Pancreas (tissue), 10 donors: ENCODE data around the gene TIAM1. TPM values are rescaled to one million over a fixed set of nuclear protein-coding genes. Genes with fewer than 3 reads are reported as not detected.

Experiments used
- ATAC-seq, 4 donors: fragments of 200-7000 bp; cut with Tn5 transposase; one replicate each; pipeline versions ENCODE4 v1.8.0 to v1.9.1; 2020; ENCODE audit warnings: mild to moderate bottlenecking in 4 of 4, moderate library complexity in 4 of 4
- DNase-seq, 6 donors: peaks; one replicate each; pipeline ENCODE4 v3.0.0-alpha.2; 2020
- FAIRE-seq: peaks from 2 replicates; lab custom pipeline; 2012; peaks lifted over from hg19 to GRCh38; lab: Jason Lieb, UNC
- H3K27ac ChIP-seq, 4 donors: fragments of 200-600 bp; sonication (generic); 1 replicate in 3 of 4; 2 replicates in 1 of 4; pipeline versions ENCODE4 v1.5.0 to v1.8.0; 2020
- H3K27me3 ChIP-seq, 4 donors: fragments of 200-600 bp; one replicate each; pipeline ENCODE4 v1.8.0; 2021
- H3K36me3 ChIP-seq, 3 donors: fragments of 200-600 bp; sonication (generic) in 1 of 3; one replicate each; pipeline versions ENCODE4 v1.5.0 to v1.8.0; 2020 to 2021
- H3K4me1 ChIP-seq, 3 donors: fragments of 200-600 bp; one replicate each; pipeline ENCODE4 v1.8.0; 2021
- H3K4me3 ChIP-seq, 4 donors: fragments of 200-600 bp; sonication (generic) in 2 of 4; one replicate each; pipeline versions ENCODE4 v1.5.0 to v1.8.0; 2020 to 2021
- H3K9me3 ChIP-seq, 4 donors: fragments of 200-600 bp; one replicate each; pipeline ENCODE4 v1.8.0; 2021
- CTCF ChIP-seq, 4 donors: fragments of 200-600 bp; sonication (generic) in 3 of 4; IDR thresholded peaks; one replicate each; pipeline versions ENCODE4 v1.5.0 to v1.8.0; 2021; ENCODE audit warnings: antibody characterized with exemption in 4 of 4
- WGBS, 2 donors: extraction: QIAGEN DNeasy Blood & Tissue Kit; methylation state at CpG; one replicate each; pipeline ENCODE4 v1.1.7; 2013; 5-methylcytosine and 5-hydroxymethylcytosine counted together
- intact Hi-C, 3 donors: fragments of 100-400 bp; cut with DNase I; formaldehyde crosslinking; loops; one replicate each; pipeline versions ENCODE4 v1.11.1 to v1.14.2; 2022
- polyA plus RNA-seq, 2 donors: library from polyadenylated mRNA; stranded (reverse); fragments of 200-250 nt; gene quantifications; one replicate each; pipeline ENCODE4 v1.2.3, GENCODE V29; 2013
- total RNA-seq, 6 donors: library from RNA; stranded (reverse); fragmentation: NEBNext Ultra II Directional in 4 of 6; extraction: Animal tissue kit (Norgen Biotek cat#: 25700) in 4 of 6; gene quantifications; one replicate each; pipeline versions ENCODE4 v1.2.1 to v1.2.4, GENCODE V29; 2021 to 2023
- donor health status: healthy with polysubstance abuse.
- donor health status: DM: no; HTN: no; CAD: no; lungs with moderate emphysema.
- donor health status: DM: no; HTN: no; CAD: no.
- donor health status: control.
- donor health status: control.
- donor health status: Bipolar disorder and iron deficiency.
- donor health status: DM: yes; HTN: yes; CAD: no.
- donor health status: DM: no; HTN: no; CAD: no.
- donor health status: DM: no; HTN: no; CAD: no.
- donor health status: DM: yes; HTN: yes; CAD: no.

TIAM1 gene
- total and polyA plus RNA-seq, 8 donors: 1.7 to 7.7 (median 4.0) TPM

- FAIRE-seq: no peak
- WGBS, 2 donors: 64% methylated on average over 1 of the region's 1 CpG
- intact Hi-C loops: no loop called here
Measured at GRCh38 chr21:31281561-31281960, 62.5 kb downstream of the TIAM1 start.

DNA sequence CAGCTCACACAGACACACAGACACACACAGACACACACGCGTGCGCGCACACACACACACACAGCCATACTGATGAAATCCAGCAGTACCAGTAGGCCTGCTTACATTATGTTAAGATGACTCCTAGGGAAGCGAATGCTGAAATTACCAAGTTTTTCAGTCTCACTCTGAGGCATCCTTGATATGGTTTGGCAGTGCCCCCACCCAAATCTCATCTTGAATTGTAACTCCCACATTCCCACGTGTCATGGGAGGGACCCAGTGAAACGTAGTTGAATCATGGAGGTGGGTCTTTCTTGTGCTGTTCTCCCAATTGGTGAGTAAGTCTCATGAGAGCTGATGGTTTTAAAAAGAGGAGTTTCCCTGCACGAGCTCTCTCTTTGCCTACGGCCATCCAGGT lies 64.1 kb downstream of the TIAM1 start:
- WGBS, 2 donors: 73 to 81% methylated on average over 9 of the region's 9 CpGs
- Histone ChIP-seq H3K9me3 (no peaks in the 10 kb centered on the region), H3K4me3 (no peak overlapping the region), H3K27ac (no peak overlapping the region), H3K27me3 (no peaks in the 10 kb centered on the region), H3K4me1 (no peaks in the 10 kb centered on the region), H3K36me3 (no peaks in the 10 kb centered on the region)
- ATAC-seq (no peak), FAIRE-seq (no peak), DNase-seq (no peak)
- no peak for TF ChIP-seq CTCF (IDR thresholded peaks at IDR 0.05)
- intact Hi-C loops: no loop called here

More at GRCh38 chr21:31281561-31281960, 62.5 kb downstream of the TIAM1 start:
- no peaks in the 10 kb centered on the region for H3K9me3 ChIP-seq
- H3K36me3 ChIP-seq: no peaks in the 10 kb centered on the region
- ATAC-seq (no peak), DNase-seq (no peak)
- H3K4me3 ChIP-seq: no peak overlapping the region
- no peaks in the 10 kb centered on the region for H3K4me1 ChIP-seq
- H3K27ac ChIP-seq: no peak overlapping the region
- H3K27me3 ChIP-seq: no peaks in the 10 kb centered on the region
- no peak for TF ChIP-seq CTCF (IDR thresholded peaks at IDR 0.05)

- DNase-seq (no peak), ATAC-seq (no peak), FAIRE-seq (no peak)
- Histone ChIP-seq H3K4me3 (no peak overlapping the region), H3K9me3 (no peaks in the 10 kb centered on the region), H3K27ac (no peak overlapping the region), H3K4me1 (no peaks in the 10 kb centered on the region), H3K27me3 (no peaks in the 10 kb centered on the region), H3K36me3 (no peaks in the 10 kb centered on the region)
- WGBS, 2 donors: 79 to 89% methylated on average over 8 of the region's 8 CpGs
- intact Hi-C loops: no loop called here
- no peak for TF ChIP-seq CTCF (IDR thresholded peaks at IDR 0.05)
Measured at GRCh38 chr21:31279214-31279613, 64.8 kb downstream of the TIAM1 start.

DNA sequence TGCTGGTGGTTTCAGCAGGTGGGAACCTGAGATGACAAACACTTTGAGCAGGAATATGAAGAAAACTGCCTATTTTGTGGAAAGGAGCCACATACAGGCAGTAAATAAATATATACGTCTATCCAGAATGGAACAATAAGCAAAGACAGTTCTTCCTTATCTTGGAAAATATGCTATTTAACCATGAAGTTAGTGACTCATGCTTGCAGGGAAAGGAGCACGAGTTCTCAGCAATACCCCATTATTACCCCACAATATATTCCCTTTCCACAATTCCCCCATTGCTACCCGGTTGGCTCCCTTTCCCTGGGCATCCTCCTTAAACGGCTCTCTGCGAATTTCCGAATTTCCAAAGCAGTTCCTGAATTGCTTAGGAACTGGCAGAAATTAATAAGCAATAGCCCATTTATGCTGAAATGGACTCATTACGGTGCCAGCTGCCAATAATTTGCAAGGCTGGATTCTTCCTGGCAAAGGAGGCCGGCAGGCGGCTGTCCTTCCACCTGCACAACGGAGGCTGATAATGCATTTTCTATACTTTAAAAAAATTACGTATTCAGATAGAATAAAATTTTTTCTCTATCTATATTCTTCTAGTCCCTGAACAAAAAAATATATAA lies 65.4 kb downstream of the TIAM1 start:
- Histone ChIP-seq H3K36me3 (no peaks in the 10 kb centered on the region), H3K9me3 (no peaks in the 10 kb centered on the region), H3K27me3 (no peaks in the 10 kb centered on the region), H3K4me1 (no peaks in the 10 kb centered on the region), H3K4me3 (no peak overlapping the region), H3K27ac (no peak overlapping the region)
- WGBS, 2 donors: 72 to 84% methylated on average over 11 of the region's 11 CpGs
- intact Hi-C loops: no loop called here
- ATAC-seq (no peak), DNase-seq (no peak), FAIRE-seq (no peak)
- no peak for TF ChIP-seq CTCF (IDR thresholded peaks at IDR 0.05)

- intact Hi-C loops: no loop called here
- DNase-seq (no peak), ATAC-seq (no peak), FAIRE-seq (no peak)
- no peak for TF ChIP-seq CTCF (IDR thresholded peaks at IDR 0.05)
- H3K36me3 ChIP-seq: no peaks in the 10 kb centered on the region
- H3K4me1 ChIP-seq: no peaks in the 10 kb centered on the region
- 78 to 87% methylated on average over 7 of the region's 7 CpGs for WGBS, 2 donors
- H3K27ac ChIP-seq: no peak overlapping the region
- no peaks in the 10 kb centered on the region for H3K27me3 ChIP-seq
- no peak overlapping the region for H3K4me3 ChIP-seq
- no peaks in the 10 kb centered on the region for H3K9me3 ChIP-seq
Measured at GRCh38 chr21:31276663-31277062, 67.4 kb downstream of the TIAM1 start.
